Measurements from ENCODE around the gene ACAA1. TPM values are rescaled to one million over a fixed set of nuclear protein-coding genes. Genes with fewer than 3 reads are reported as not detected.

Gene ACAA1, protein sequence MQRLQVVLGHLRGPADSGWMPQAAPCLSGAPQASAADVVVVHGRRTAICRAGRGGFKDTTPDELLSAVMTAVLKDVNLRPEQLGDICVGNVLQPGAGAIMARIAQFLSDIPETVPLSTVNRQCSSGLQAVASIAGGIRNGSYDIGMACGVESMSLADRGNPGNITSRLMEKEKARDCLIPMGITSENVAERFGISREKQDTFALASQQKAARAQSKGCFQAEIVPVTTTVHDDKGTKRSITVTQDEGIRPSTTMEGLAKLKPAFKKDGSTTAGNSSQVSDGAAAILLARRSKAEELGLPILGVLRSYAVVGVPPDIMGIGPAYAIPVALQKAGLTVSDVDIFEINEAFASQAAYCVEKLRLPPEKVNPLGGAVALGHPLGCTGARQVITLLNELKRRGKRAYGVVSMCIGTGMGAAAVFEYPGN
- total RNA-seq (2012; rRNA removed) (19.4 and 30.8 TPM in 2 replicates), polyA plus RNA-seq (2012; rRNA removed) (62.4 and 69.4 TPM in 2 replicates), Bru-seq, nascent RNA (percentile 63 among the genes with signal in this experiment), BruChase-seq, experiment 1, labeled RNA remaining after a 6-hour chase (percentile 52 among the genes with signal in this experiment), BruChase-seq, experiment 2, labeled RNA remaining after a 2-hour chase (percentile 46 among the genes with signal in this experiment)
- polyA plus RNA-seq (2012; cell fraction: cytosol; rRNA removed) = 40.6 and 50.8 TPM in 2 replicates
- polyA plus RNA-seq (2012; cell fraction: nucleus; rRNA removed; ENCODE audit: low replicate concordance) = 134 and 252 TPM in 2 replicates
- long read RNA-seq, transcript ACAA1-202 (12 exons, 1,785 nt) = major isoform, 78 of 98 reads
- long read RNA-seq, partial matches to known transcripts = 2 of 98 reads
- long read RNA-seq, other reads (novel, unspliced or antisense) = 16 of 98 reads

DNA sequence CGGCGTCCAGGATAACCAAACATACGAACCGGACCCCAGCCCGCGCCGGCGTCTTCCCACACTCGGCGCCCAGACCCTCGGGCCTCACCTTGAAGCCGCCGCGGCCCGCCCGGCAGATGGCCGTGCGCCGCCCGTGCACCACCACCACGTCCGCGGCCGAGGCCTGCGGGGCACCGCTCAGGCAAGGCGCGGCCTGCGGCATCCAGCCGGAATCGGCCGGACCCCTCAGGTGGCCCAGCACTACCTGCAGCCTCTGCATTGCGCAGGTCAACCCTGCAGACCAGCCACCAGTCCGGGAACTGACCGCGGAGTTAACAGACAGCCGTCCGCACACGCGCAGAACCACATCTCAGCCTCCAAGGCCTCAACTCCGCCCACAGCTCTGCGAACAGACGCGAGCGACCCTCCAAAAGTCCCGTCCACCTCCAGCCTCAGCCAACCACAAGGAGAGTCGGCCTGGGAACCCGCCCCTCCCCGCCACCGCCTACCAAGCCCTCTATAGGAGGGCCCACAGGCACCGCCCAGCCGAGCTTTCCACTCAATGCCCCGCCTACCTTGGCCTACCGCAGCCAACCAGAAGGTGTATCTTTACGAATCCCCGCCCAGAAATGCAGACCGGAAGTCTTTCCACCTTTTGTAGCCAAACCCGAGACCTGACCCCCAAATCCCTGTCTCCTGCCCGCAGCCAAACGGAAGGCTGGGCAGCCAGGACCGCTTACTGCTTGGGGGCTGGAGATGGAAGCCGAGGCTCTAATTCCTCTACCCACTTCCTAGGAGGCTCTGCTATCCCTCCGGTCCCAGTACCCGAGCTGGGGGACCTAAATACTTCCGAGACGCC lies at the start of gene ACAA1:
ACAA1 (minus strand) TSS at position 351 of the 838 bp plus-strand sequence; CDS start at position 259, 92 bp downstream.
- H2BK20ac ChIP-seq (ENCODE audit: low read depth, low read length) = no peak within 1 kb of the TSS
- H2BK15ac ChIP-seq (ENCODE audit: low read depth, low read length) = peak within 1 kb of the TSS; percentile 72; the same call in 1 of the 3 replicates
- peak within 1 kb of the TSS; percentile 97 to 99 for H4K8ac ChIP-seq (ENCODE audit: low read depth in 2 of 2, low read length in 2 of 2)
- peak within 1 kb of the TSS; percentile 91 for H3K9ac ChIP-seq (ENCODE audit: low read depth, low read length)
- peak within 1 kb of the TSS; percentile 95 for H2AK9ac ChIP-seq (replicated peaks; ENCODE audit: low read depth, low read length, poor library complexity)
- H3K4me1 ChIP-seq (ENCODE audit: control insufficient read depth, insufficient read depth, low read length) = peaks cover 13% of the 10 kb centered on the region
- peak within 1 kb of the TSS; percentile 88 for H4K5ac ChIP-seq (ENCODE audit: low read depth, low read length)
- H3K4ac ChIP-seq (ENCODE audit: low read depth, low read length) = peak within 1 kb of the TSS; percentile 96
- 0 out of 2 replicates have a peak, but pooled peaks cover 5% of the 10 kb centered on the region for H4K20me1 ChIP-seq (ENCODE audit: insufficient read depth, low read length)
- H3K27ac ChIP-seq (ENCODE audit: insufficient read depth, low read length) = peak within 1 kb of the TSS; percentile 78
- intact Hi-C loops (cut with micrococcal nuclease) (loop anchor here (1.0 to 2.0 kb wide), 4 partner anchors 110 to 342 kb away; partner anchors contain the start of gene XYLB), in situ Hi-C loops (cut with MboI; ENCODE audit: low sequenced_read_pairs) (loop anchor here (10.0 kb wide), 1 partner anchor 348 kb away; no protein-coding TSS in a partner anchor), dilution Hi-C loops (cut with HindIII; ENCODE audit: low sequenced_read_pairs, unreplicated experiment) (no loop called here)
- H3K23ac ChIP-seq (ENCODE audit: low read depth, low read length) = peak within 1 kb of the TSS; percentile 88
- H3K9me1 ChIP-seq (ENCODE audit: insufficient read depth, low read length) = peaks cover 24% of the 10 kb centered on the region
- peaks cover 34% of the 10 kb centered on the region for H3K36me3 ChIP-seq (ENCODE audit: control insufficient read depth, insufficient read depth, low read length)
- H3K27me3 ChIP-seq (ENCODE audit: control insufficient read depth, insufficient read depth, low read length) = no peaks in the 10 kb centered on the region
- H3K4me3 ChIP-seq (ENCODE audit: insufficient read depth, low read depth, low read length) = peak within 1 kb of the TSS; percentile 65
- peak; percentile 98 for DNase-seq
- peak; percentile 95 for ATAC-seq (ENCODE audit: low read depth)
- peak within 1 kb of the TSS; percentile 80 for H2AK5ac ChIP-seq (ENCODE audit: low read depth, low read length)
- H2AFZ ChIP-seq (replicated peaks; ENCODE audit: low read length, poor library complexity) = peak within 1 kb of the TSS; percentile 98
- CTCF ChIA-PET = interaction anchor here (1.0 to 1.2 kb wide), 3 partner anchors 19 to 161 kb away, joined by 3 to 5 read pairs (median 3); no protein-coding TSS in a partner anchor
- POLR2A ChIA-PET (ENCODE audit: unreplicated experiment) = interaction anchor here (0.5 to 1.6 kb wide), 5 partner anchors 17 to 1199 kb away, joined by 3 to 10 read pairs (median 3); partner anchors contain the start of gene OXSR1
- H3K18ac ChIP-seq (ENCODE audit: low read depth, low read length) = peak within 1 kb of the TSS; percentile 3; the same call in 1 of the 2 replicates
- peak within 1 kb of the TSS; percentile 64; the same call in 1 of the 2 replicates for H3K56ac ChIP-seq (ENCODE audit: extremely low read depth, insufficient read depth, low read length)
- H4K91ac ChIP-seq (ENCODE audit: insufficient read depth, low read depth, low read length) = peak within 1 kb of the TSS; percentile 90
- H3K9me3 ChIP-seq (ENCODE audit: control insufficient read depth, insufficient read depth, low read length) = no peaks in the 10 kb centered on the region
- peak within 1 kb of the TSS; percentile 87 for H2BK120ac ChIP-seq (ENCODE audit: low read depth, low read length)
- no TSS peak for BruUV-seq (replicated peaks)
- WGBS, 2 experiments (ENCODE audit: extremely low coverage in 2 of 2, insufficient read length in 1 of 2) = 0% methylated on average over 23 of the region's 66 CpGs; no CpG with 5 or more reads in 1 of the 2 experiments
- peak within 1 kb of the TSS; percentile 93 for H3K14ac ChIP-seq (replicated peaks; ENCODE audit: low read depth, low read length)
- H3K4me2 ChIP-seq (ENCODE audit: low read depth, low read length) = peak within 1 kb of the TSS; percentile 94
- H2BK5ac ChIP-seq (ENCODE audit: low read depth, low read length, poor library complexity, severe bottlenecking) = peak within 1 kb of the TSS; percentile 63
- peaks cover 30 to 87% of the 10 kb centered on the region in 2 experiments for H3K79me1 ChIP-seq (ENCODE audit: low read depth in 1 of 2, low read length in 2 of 2)
- TF ChIP-seq POLR2A (IDR thresholded peaks at IDR 0.05; ENCODE audit: low read depth, low read length) (peak; percentile 84), CHD1 (IDR thresholded peaks at IDR 0.05; ENCODE audit: low read depth, low read length) (0 out of 2 replicates have a peak, but pooled peaks have one; percentile 5), FOS (IDR thresholded peaks at IDR 0.05; ENCODE audit: low read depth, low read length) (no peak), CEBPB (IDR thresholded peaks at IDR 0.05; ENCODE audit: low read depth, low read length) (no peak), MAZ (IDR thresholded peaks at IDR 0.05; ENCODE audit: borderline replicate concordance, low read depth, low read length) (peak; percentile 44; the same call in 1 of the 2 replicates), NFE2L2 (IDR thresholded peaks at IDR 0.05; ENCODE audit: low read depth, low read length) (no peak), RCOR1 (IDR thresholded peaks at IDR 0.05; ENCODE audit: insufficient replicate concordance, low read length) (no peak), RAD21 (IDR thresholded peaks at IDR 0.05; ENCODE audit: low read length) (peak; percentile 14; the same call in 1 of the 2 replicates), MAFK (IDR thresholded peaks at IDR 0.05; ENCODE audit: low read depth, low read length) (no peak)
- TF ChIP-seq, protein P1, sequence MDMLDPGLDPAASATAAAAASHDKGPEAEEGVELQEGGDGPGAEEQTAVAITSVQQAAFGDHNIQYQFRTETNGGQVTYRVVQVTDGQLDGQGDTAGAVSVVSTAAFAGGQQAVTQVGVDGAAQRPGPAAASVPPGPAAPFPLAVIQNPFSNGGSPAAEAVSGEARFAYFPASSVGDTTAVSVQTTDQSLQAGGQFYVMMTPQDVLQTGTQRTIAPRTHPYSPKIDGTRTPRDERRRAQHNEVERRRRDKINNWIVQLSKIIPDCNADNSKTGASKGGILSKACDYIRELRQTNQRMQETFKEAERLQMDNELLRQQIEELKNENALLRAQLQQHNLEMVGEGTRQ (IDR thresholded peaks at IDR 0.05; ENCODE audit: low read depth, low read length) = no peak
- TF ChIP-seq, protein P2, sequence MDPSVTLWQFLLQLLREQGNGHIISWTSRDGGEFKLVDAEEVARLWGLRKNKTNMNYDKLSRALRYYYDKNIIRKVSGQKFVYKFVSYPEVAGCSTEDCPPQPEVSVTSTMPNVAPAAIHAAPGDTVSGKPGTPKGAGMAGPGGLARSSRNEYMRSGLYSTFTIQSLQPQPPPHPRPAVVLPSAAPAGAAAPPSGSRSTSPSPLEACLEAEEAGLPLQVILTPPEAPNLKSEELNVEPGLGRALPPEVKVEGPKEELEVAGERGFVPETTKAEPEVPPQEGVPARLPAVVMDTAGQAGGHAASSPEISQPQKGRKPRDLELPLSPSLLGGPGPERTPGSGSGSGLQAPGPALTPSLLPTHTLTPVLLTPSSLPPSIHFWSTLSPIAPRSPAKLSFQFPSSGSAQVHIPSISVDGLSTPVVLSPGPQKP (IDR thresholded peaks at IDR 0.05; ENCODE audit: borderline replicate concordance, low read depth, low read length) = no peak
